Prostate gland (tissue), 2 donors: ENCODE measurements around the gene ZCCHC13.

Source experiments
- CTCF ChIP-seq, 4 experiments: fragments of 200-600 bp in 2 of 4; fragments of 450-650 bp in 2 of 4; sonication (generic) in 2 of 4; IDR thresholded peaks; 1 replicate in 3 of 4; 2 replicates in 1 of 4; pipeline ENCODE4 v1.5.1; 2016 to 2019; ENCODE audit warnings: antibody characterized with exemption in 4 of 4, mild to moderate bottlenecking in 2 of 4, moderate library complexity in 2 of 4
- POLR2A ChIP-seq: fragments of 450-650 bp; IDR thresholded peaks from one replicate; pipeline ENCODE4 v1.6.1; 2016; ENCODE audit warnings: antibody characterized with exemption, mild to moderate bottlenecking

- TF ChIP-seq POLR2A (no peak), CTCF (IDR thresholded peaks at IDR 0.05) (no peak)
Measured at GRCh38 chrX:74280759-74281158, 23.2 kb upstream of the ZCCHC13 start.
